Smooth muscle cell (in vitro differentiated cells): Measurements from ENCODE around the gene DCPS. TPM values are rescaled to one million over a fixed set of nuclear protein-coding genes. Genes with fewer than 3 reads are reported as not detected.
"Not testable (repeated sequence)": the region's sequence is repeated elsewhere in the genome, so short reads cannot be mapped to it uniquely, and the experiment has no call there.

Experiments used
- DNase-seq: peaks from one replicate; lab custom pipeline; 2025; ENCODE audit not compliant: unreplicated experiment; lab: John Stamatoyannopoulos, UW
- H2AFZ ChIP-seq: fragments of 200-600 bp; sonication (generic); 2 replicates; pipeline ENCODE4 v1.6.0; 2016; ENCODE audit warnings: antibody characterized with exemption, low read depth, mild to moderate bottlenecking
- H3F3A ChIP-seq: fragments of 200-600 bp; sonication (generic); 2 replicates; pipeline ENCODE4 v1.6.0; 2017; ENCODE audit warnings: antibody characterized with exemption, low read depth
- H3K27ac ChIP-seq: fragments of 200-600 bp; sonication (generic); 2 replicates; pipeline ENCODE4 v1.5.1; 2016; ENCODE audit warnings: low read depth, mild to moderate bottlenecking
- H3K27me3 ChIP-seq: fragments of 200-600 bp; sonication (generic); 2 replicates; pipeline ENCODE4 v1.6.1; 2016; ENCODE audit warnings: low read depth, mild to moderate bottlenecking
- H3K36me3 ChIP-seq: fragments of 200-600 bp; sonication (generic); 2 replicates; pipeline ENCODE4 v1.5.1; 2016; ENCODE audit warnings: low read depth
- H3K4me1 ChIP-seq: fragments of 200-600 bp; sonication (generic); 2 replicates; pipeline ENCODE4 v1.5.1; 2016; ENCODE audit warnings: low read depth
- H3K4me2 ChIP-seq: fragments of 200-600 bp; sonication (generic); 2 replicates; pipeline ENCODE4 v1.6.0; 2016; ENCODE audit warnings: mild to moderate bottlenecking
- H3K4me3 ChIP-seq: fragments of 200-600 bp; sonication (generic); 2 replicates; pipeline ENCODE4 v1.5.1; 2016; ENCODE audit warnings: mild to moderate bottlenecking
- H3K79me2 ChIP-seq: fragments of 200-600 bp; sonication (generic); 2 replicates; pipeline ENCODE4 v1.6.0; 2016; ENCODE audit warnings: low read depth, mild to moderate bottlenecking
- H3K9ac ChIP-seq: fragments of 200-600 bp; sonication (generic); 2 replicates; pipeline ENCODE4 v1.6.0; 2016; ENCODE audit warnings: low read depth
- H3K9me3 ChIP-seq: fragments of 200-600 bp; sonication (generic); replicated peaks from 2 replicates; pipeline ENCODE4 v1.5.1; 2016; ENCODE audit warnings: low read depth
- H4K20me1 ChIP-seq: fragments of 200-600 bp; sonication (generic); 2 replicates; pipeline ENCODE4 v1.6.0; 2016; ENCODE audit warnings: low read depth
- CTCF ChIP-seq: fragments of 200-600 bp; sonication (generic); IDR thresholded peaks from 2 replicates; pipeline ENCODE4 v1.5.1; 2017; ENCODE audit warnings: borderline replicate concordance, mild to moderate bottlenecking, antibody characterized with exemption; ENCODE audit not compliant: insufficient read depth, poor library complexity, severe bottlenecking
- WGBS: methylation state at CpG from one replicate; pipeline ENCODE4 v1.1.7; 2016; ENCODE audit warnings: low lambda C conversion rate; 5-methylcytosine and 5-hydroxymethylcytosine counted together
- polyA plus RNA-seq: library from polyadenylated mRNA; unstranded; fragments of >200 nt; fragmentation: Nextera tagmentation; extraction: Ambion mirVana; gene quantifications from 2 replicates; pipeline ENCODE4 v1.2.1, GENCODE V29; 2016
- total RNA-seq: library from RNA; depleted of rRNA; stranded (reverse); fragments of >200 nt; gene quantifications from 2 replicates; pipeline ENCODE4 v1.2.3, GENCODE V29; 2014

Gene DCPS
- total and polyA plus RNA-seq, 2 experiments from 2014 or later = 19.0 to 25.4 TPM

GRCh38 chr11:126308271-126308671 lies 4.4 kb downstream of the DCPS start:
- H2AFZ ChIP-seq = no peak overlapping the region
- no peak overlapping the region for H3K9ac ChIP-seq
- peaks cover 14% of the 10 kb centered on the region for H3K4me1 ChIP-seq
- no peaks in the 10 kb centered on the region for H4K20me1 ChIP-seq
- H3K36me3 ChIP-seq = no peaks in the 10 kb centered on the region
- no peaks in the 10 kb centered on the region for H3K27me3 ChIP-seq
- peak overlapping the region; percentile 35 for H3K4me2 ChIP-seq
- H3K9me3 ChIP-seq = no peaks in the 10 kb centered on the region
- H3K4me3 ChIP-seq = no peak overlapping the region
- peaks cover 13% of the 10 kb centered on the region for H3F3A ChIP-seq
- no peak for DNase-seq
- H3K79me2 ChIP-seq = peaks cover 2% of the 10 kb centered on the region
- 27% methylated on average over 4 of the region's 4 CpGs for WGBS
- peak overlapping the region; percentile 45 for H3K27ac ChIP-seq
- TF ChIP-seq CTCF = no peak

GRCh38 chr11:126308771-126309170 lies 4.9 kb downstream of the DCPS start:
- not testable (repeated sequence) for H3K27me3 ChIP-seq, H3K79me2 ChIP-seq, H4K20me1 ChIP-seq, H2AFZ ChIP-seq, DNase-seq, H3K36me3 ChIP-seq, H3K4me3 ChIP-seq, H3K27ac ChIP-seq, H3K9me3 ChIP-seq, H3K4me2 ChIP-seq, H3K9ac ChIP-seq
- peaks cover 11% of the 10 kb centered on the region for H3K4me1 ChIP-seq
- peaks cover 13% of the 10 kb centered on the region for H3F3A ChIP-seq
- WGBS = 100% methylated on average over 4 of the region's 4 CpGs

GRCh38 chr11:126310200-126310991 lies 6.5 kb downstream of the DCPS start:
- Histone ChIP-seq H3K4me3 (no peak overlapping the region), H3K9me3 (no peaks in the 10 kb centered on the region), H3K27me3 (no peaks in the 10 kb centered on the region), H3K9ac (no peak overlapping the region), H4K20me1 (no peaks in the 10 kb centered on the region), H3K27ac (peak overlapping the region; percentile 56), H2AFZ (no peak overlapping the region), H3K4me2 (peak overlapping the region; percentile 68), H3K79me2 (no peaks in the 10 kb centered on the region), H3F3A (peaks cover 13% of the 10 kb centered on the region), H3K36me3 (no peaks in the 10 kb centered on the region), H3K4me1 (peaks cover 4% of the 10 kb centered on the region)
- 75% methylated on average over 12 of the region's 12 CpGs for WGBS
- peak; percentile 92 for TF ChIP-seq CTCF
- DNase-seq = peak; percentile 36

- H2AFZ ChIP-seq = no peak overlapping the region
Measured at GRCh38 chr11:126310992-126311310, 7.1 kb downstream of the DCPS start.

More at GRCh38 chr11:126310992-126311310, 7.1 kb downstream of the DCPS start:
- WGBS = 49% methylated on average over 6 of the region's 6 CpGs
- no peaks in the 10 kb centered on the region for H4K20me1 ChIP-seq
- no peak for DNase-seq
- H3K4me1 ChIP-seq = peaks cover 4% of the 10 kb centered on the region
- H3F3A ChIP-seq = peaks cover 17% of the 10 kb centered on the region
- no peaks in the 10 kb centered on the region for H3K27me3 ChIP-seq
- no peaks in the 10 kb centered on the region for H3K79me2 ChIP-seq
- no peaks in the 10 kb centered on the region for H3K36me3 ChIP-seq
- H3K9me3 ChIP-seq = no peaks in the 10 kb centered on the region
- H3K27ac ChIP-seq = peak overlapping the region; percentile 56
- peak overlapping the region; percentile 68 for H3K4me2 ChIP-seq
- no peak for TF ChIP-seq CTCF
- no peak overlapping the region for H3K4me3 ChIP-seq
- H3K9ac ChIP-seq = no peak overlapping the region
